NCI-H2227 treated with DMSO at 0.1 percent for 48 hours (cell line): Measurements from ENCODE around the gene AMH.
"Not testable (repeated sequence)": the region's sequence is repeated elsewhere in the genome, so short reads cannot be mapped to it uniquely, and the experiment has no call there.

Experiments used
- DNase-seq: peaks from one replicate; lab custom pipeline; 2025; lab: John Stamatoyannopoulos, UW

Gene AMH

GRCh38 chr19:2270423-2271233 lies 21.5 kb downstream of the AMH start:
- no peak for DNase-seq

- DNase-seq, result no peak
These were observed 22.3 kb downstream of the AMH start for GRCh38 chr19:2271234-2272103.

GRCh38 chr19:2273356-2274184 lies 24.4 kb downstream of the AMH start:
- peak; percentile 5 for DNase-seq

- DNase-seq, result no peak
These were observed 25.1 kb downstream of the AMH start for GRCh38 chr19:2274185-2274711.

GRCh38 chr19:2274931-2275535 lies 25.9 kb downstream of the AMH start:
- DNase-seq, result no peak

- DNase-seq, result no peak
These were observed 26.7 kb downstream of the AMH start for GRCh38 chr19:2275588-2276428.

- no peak for DNase-seq
These were observed 27.4 kb downstream of the AMH start for GRCh38 chr19:2276429-2276986.

- DNase-seq, result no peak
These were observed 28.0 kb downstream of the AMH start for GRCh38 chr19:2277138-2277537.

- DNase-seq, result no peak
These were observed 29.5 kb downstream of the AMH start for GRCh38 chr19:2278459-2279158.

- DNase-seq, result no peak
These were observed 31.6 kb downstream of the AMH start for GRCh38 chr19:2280633-2281264.

GRCh38 chr19:2281265-2282061 lies 32.3 kb downstream of the AMH start:
- not testable (repeated sequence) for DNase-seq

GRCh38 chr19:2282062-2282861 lies 33.1 kb downstream of the AMH start, which contains the start of gene PEAK3:
Gene PEAK3, minus strand, starts transcription at chr19:2282175. Its CDS starts 1,244 bp downstream, at chr19:2280931.
- DNase-seq, result no peak

GRCh38 chr19:2282862-2283237 lies 33.7 kb downstream of the AMH start:
- DNase-seq, result no peak

GRCh38 chr19:2283835-2284507 lies 34.8 kb downstream of the AMH start:
- no peak for DNase-seq

- no peak for DNase-seq
These were observed 37.4 kb downstream of the AMH start for GRCh38 chr19:2286402-2287140.
